ENCODE measurements around the gene GRID1. TPM values are rescaled to one million over a fixed set of nuclear protein-coding genes. Genes with fewer than 3 reads are reported as not detected.

The GRID1 gene
- total RNA-seq, 2 experiments from 2014 or later, result not detected

DNA sequence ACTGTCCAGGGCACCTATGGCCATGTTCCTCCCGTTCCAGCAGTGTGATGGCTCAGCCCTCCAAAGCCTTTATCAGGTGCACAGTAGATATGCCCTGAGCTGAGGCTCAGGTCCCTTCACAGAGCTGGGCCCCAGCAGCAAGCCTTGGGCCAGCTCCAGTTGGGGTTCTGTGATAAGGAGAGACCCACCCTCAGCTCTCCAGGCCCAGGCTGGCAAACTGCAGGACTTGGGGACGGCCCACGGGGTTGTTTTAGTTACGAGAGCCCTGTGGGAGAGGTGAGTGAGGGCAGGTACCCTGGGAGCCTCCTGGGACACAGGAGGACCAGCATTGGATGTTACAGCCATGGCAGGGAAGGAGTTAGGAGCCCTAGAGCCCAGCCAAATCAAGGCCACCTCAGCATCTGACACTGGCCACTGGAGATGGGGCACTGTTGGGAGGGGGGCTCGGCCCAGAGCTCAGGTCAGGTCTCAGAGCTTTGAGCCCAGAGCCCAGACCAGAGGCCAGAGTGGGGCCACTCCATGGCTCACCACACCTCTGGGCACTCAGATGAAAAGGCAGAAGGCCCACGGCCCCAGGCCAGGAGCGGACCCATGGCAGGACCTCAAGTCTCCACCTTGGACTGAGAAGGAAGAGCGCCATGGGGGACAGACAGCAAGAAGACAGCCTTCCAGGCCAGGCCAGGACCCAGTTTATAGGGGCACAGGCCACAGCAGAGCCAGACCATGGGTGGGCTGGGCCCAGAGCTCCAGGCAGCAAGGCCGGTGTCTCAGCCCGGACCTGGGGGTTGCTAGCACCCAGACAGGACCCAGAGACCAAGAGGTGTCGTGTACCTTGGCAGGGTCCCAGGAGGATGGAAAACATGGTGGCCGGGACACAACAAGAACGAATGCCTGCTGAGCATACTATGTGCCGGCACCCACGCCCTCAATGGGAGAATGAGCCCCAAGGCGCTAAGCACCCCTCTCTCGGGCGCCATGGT lies 12.8 kb downstream of the GRID1 start:
- Mint-ChIP-seq H3K4me1 (no peaks in the 10 kb centered on the region), H3K36me3 (ENCODE audit: low read depth) (no peaks in the 10 kb centered on the region), H3K9me3 (no peaks in the 10 kb centered on the region), H3K27ac (no peak overlapping the region), H3K27me3 (peaks cover 8% of the 10 kb centered on the region), H3K4me3 (no peak overlapping the region)
- POLR2A ChIA-PET, result no interaction called here
- DNase-seq, result no peak
- CTCF ChIA-PET, result no interaction called here

DNA sequence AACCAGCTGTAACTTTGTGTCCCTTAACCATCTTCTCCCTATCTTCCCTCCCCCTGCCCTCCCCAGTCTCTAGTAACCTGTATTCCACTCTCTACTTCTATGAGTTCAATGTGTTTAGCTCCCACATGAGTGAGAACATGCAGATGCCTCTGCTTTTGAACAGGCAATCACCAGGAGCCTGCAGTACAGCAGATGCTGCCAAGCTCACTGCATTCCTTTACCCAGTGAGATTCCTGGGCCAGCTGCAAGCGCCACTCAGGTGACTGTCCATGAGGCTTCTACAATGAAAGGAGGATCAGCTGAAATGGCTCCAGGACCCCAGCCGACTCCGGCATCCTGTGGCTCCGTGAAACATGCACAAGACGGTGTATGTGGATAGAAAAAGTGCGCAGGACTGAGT lies 15.7 kb downstream of the GRID1 start:
- Mint-ChIP-seq H3K27ac (no peak overlapping the region), H3K4me1 (no peaks in the 10 kb centered on the region), H3K9me3 (no peaks in the 10 kb centered on the region), H3K27me3 (peaks cover 6% of the 10 kb centered on the region), H3K4me3 (no peak overlapping the region), H3K36me3 (ENCODE audit: low read depth) (no peaks in the 10 kb centered on the region)
- CTCF ChIA-PET, result no interaction called here
- POLR2A ChIA-PET, result no interaction called here
- DNase-seq, result no peak

- ChIA-PET CTCF (interaction anchor here (0.5 kb wide), 1 partner anchor 32 kb away, joined by 3 read pairs; no protein-coding TSS in a partner anchor), POLR2A (no interaction called here)
- Mint-ChIP-seq H3K4me1 (no peaks in the 10 kb centered on the region), H3K27ac (no peak overlapping the region), H3K36me3 (ENCODE audit: low read depth) (no peaks in the 10 kb centered on the region), H3K27me3 (peaks cover 6% of the 10 kb centered on the region), H3K9me3 (no peaks in the 10 kb centered on the region), H3K4me3 (no peak overlapping the region)
- DNase-seq, result no peak
Observed at GRCh38 chr10:86349940-86350630, 16.5 kb downstream of the GRID1 start.

DNA sequence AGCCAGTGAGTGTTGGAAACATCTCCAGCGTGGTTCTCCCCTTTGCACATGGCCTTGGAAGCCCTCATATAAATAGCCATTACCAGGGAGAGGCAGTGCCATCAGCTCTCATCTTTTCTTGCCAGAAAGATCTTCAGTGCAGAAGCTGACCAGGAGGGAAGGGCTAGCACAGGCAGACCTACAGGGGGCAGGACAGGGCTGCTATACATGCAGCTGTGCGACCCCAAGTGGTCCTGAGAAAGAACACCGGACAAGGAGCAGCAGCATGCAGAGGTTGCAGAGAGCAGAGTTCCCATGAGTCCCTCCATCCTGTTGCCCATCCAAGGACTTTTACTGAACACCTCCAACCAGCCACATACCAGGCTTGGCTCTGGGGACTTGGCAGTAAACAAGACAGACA lies 17.1 kb downstream of the GRID1 start:
- H3K4me1 Mint-ChIP-seq, result no peaks in the 10 kb centered on the region
- CTCF ChIA-PET, result interaction anchor here (0.5 kb wide), 1 partner anchor 31 kb away, joined by 3 read pairs; no protein-coding TSS in a partner anchor
- H3K36me3 Mint-ChIP-seq (ENCODE audit: low read depth), result no peaks in the 10 kb centered on the region

GRCh38 chr10:86348321-86349210 lies 18.0 kb downstream of the GRID1 start:
- POLR2A ChIA-PET, result no interaction called here
- Mint-ChIP-seq H3K4me3 (no peak overlapping the region), H3K36me3 (ENCODE audit: low read depth) (no peaks in the 10 kb centered on the region), H3K27ac (no peak overlapping the region), H3K27me3 (peaks cover 7% of the 10 kb centered on the region), H3K9me3 (no peaks in the 10 kb centered on the region), H3K4me1 (no peaks in the 10 kb centered on the region)
- CTCF ChIA-PET, result interaction anchor here (0.6 kb wide), 1 partner anchor 40 kb away, joined by 3 read pairs; no protein-coding TSS in a partner anchor
- no peak for DNase-seq

More for the DNA sequence above, 17.1 kb downstream of the GRID1 start:
- POLR2A ChIA-PET, result no interaction called here
- Mint-ChIP-seq H3K9me3 (no peaks in the 10 kb centered on the region), H3K4me3 (no peak overlapping the region), H3K27ac (no peak overlapping the region), H3K27me3 (peaks cover 7% of the 10 kb centered on the region)
- no peak for DNase-seq

DNA sequence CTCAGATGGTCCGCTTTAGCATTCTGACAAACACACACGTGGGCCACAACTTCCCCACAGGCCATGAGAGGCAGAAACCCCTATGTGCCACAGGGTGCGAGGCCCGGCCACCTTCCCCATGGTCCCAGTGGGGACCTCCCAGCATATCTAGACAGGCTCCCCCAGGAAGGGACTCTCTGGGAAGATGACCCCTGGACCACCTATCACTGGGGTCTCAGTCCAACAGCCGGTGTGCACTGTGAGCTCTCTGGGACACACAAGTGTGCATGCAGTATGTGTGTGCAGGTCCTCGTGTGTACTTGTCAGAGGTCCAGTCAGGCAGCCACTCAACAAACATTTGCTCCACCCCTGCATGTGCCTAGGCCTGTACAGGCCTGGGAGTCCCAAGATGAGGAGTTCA lies 18.7 kb downstream of the GRID1 start:
- POLR2A ChIA-PET, result no interaction called here
- Mint-ChIP-seq H3K9me3 (no peaks in the 10 kb centered on the region), H3K4me1 (no peaks in the 10 kb centered on the region), H3K27ac (no peak overlapping the region), H3K36me3 (ENCODE audit: low read depth) (no peaks in the 10 kb centered on the region), H3K4me3 (no peak overlapping the region), H3K27me3 (peaks cover 7% of the 10 kb centered on the region)
- no peak for DNase-seq
- CTCF ChIA-PET, result no interaction called here

DNA sequence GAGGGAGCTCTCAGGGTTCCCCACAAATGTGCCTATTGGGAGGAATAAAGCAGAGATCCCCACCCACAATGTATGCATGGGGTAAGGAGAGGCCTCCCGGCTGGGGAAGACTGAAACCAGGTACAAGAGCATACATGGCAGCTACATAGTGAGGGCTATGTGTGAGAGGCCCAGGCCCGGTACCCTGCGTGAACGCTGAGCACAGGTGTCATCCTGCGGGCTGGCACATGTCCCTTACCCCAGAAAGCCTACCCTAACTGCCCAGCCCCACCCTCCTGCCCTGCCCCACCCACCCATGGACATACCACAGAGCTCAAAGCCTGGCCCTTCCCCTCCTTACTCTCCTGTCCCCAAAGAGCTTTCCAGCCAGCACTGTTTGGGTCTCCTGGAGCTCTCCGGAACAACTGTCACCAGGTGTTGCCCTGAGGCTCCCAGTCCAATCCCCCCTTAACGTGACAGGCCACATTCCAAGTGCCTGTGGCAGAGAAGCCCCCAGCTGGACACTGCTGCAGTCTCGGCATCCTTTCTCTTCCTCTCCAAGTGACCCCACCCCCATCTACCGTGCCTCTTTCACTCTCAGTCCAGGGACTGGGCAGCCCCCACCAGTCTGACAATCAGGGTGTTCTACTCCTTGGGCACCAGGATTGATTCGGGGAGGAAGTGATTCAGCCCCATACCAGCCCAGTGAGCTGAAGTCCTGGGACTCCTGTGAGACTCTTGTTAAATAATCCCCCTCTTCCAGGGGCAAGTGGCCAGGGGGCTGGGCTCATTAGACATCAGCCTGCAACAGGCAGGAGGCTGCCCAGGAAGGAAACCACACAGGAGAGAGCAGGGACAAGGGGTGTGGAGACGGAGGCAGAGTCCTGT lies 19.6 kb downstream of the GRID1 start:
- Mint-ChIP-seq H3K4me1 (no peaks in the 10 kb centered on the region), H3K27ac (no peak overlapping the region), H3K4me3 (no peak overlapping the region), H3K9me3 (no peaks in the 10 kb centered on the region), H3K27me3 (peaks cover 7% of the 10 kb centered on the region), H3K36me3 (ENCODE audit: low read depth) (no peaks in the 10 kb centered on the region)
- no peak for DNase-seq
- CTCF ChIA-PET, result no interaction called here
- POLR2A ChIA-PET, result no interaction called here

DNA sequence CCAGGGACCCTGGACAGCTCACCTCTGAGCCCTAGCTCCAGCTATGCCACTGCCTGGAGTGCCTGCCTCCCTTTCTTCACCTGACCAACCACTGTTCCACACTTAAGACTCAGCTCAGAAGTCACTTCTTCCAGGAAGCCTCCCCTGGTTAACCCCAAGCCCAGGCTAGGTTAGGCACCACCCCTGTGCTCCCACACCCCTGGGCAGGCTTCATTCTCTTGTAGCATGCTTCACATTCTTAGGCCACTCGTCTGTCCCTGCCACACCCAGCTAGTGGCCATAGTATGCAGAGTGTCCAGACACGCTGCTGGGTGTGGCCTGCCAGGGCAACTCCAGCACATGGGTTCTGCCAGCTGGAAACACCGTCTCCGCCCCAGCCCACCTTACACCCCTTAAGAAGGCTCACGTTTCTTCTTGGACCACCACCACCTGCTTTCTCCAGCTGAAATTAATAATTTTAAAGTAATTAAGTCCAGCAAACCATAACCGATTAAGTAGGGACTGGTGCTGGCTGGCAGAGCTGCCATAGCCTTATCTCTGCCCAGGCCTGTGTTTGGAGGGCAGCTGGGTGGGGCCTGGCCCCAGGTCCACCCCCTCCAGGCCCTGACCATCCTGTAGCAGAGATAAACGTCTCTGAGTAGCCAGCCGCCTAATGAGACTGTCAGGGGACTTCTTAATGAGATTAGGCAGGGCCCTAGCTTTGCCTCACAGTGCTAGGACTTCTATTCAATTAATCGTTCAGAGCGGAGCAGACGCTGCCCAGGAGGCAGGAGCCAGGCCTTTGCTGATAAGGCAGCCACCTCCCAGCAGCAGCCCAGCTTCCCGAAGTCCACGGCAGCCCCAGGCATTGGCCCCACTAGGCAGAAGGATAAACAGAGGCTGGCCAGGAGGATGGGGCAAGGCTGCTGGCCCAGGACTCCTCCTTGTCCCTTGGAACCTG lies 20.5 kb downstream of the GRID1 start:
- no peak for DNase-seq
- Mint-ChIP-seq H3K9me3 (no peaks in the 10 kb centered on the region), H3K4me1 (no peaks in the 10 kb centered on the region), H3K36me3 (ENCODE audit: low read depth) (no peaks in the 10 kb centered on the region), H3K4me3 (no peak overlapping the region), H3K27me3 (peaks cover 7% of the 10 kb centered on the region), H3K27ac (no peak overlapping the region)
- ChIA-PET CTCF (no interaction called here), POLR2A (no interaction called here)

GRCh38 chr10:86345296-86345858 lies 21.2 kb downstream of the GRID1 start:
- CTCF ChIA-PET, result no interaction called here
- POLR2A ChIA-PET, result no interaction called here
- no peak overlapping the region for H3K4me3 Mint-ChIP-seq

GRCh38 chr10:86344714-86345161 lies 21.9 kb downstream of the GRID1 start:
- CTCF ChIA-PET, result no interaction called here
- Mint-ChIP-seq H3K9me3 (no peaks in the 10 kb centered on the region), H3K36me3 (ENCODE audit: low read depth) (no peaks in the 10 kb centered on the region), H3K27ac (no peak overlapping the region), H3K27me3 (peaks cover 2% of the 10 kb centered on the region), H3K4me3 (no peak overlapping the region), H3K4me1 (no peaks in the 10 kb centered on the region)
- POLR2A ChIA-PET, result no interaction called here
- no peak for DNase-seq

More at GRCh38 chr10:86345296-86345858, 21.2 kb downstream of the GRID1 start:
- H3K27me3 Mint-ChIP-seq, result peaks cover 2% of the 10 kb centered on the region
- no peaks in the 10 kb centered on the region for H3K4me1 Mint-ChIP-seq
- no peaks in the 10 kb centered on the region for H3K36me3 Mint-ChIP-seq (ENCODE audit: low read depth)
- H3K9me3 Mint-ChIP-seq, result no peaks in the 10 kb centered on the region
- no peak overlapping the region for H3K27ac Mint-ChIP-seq
- no peak for DNase-seq

- DNase-seq, result no peak
- Mint-ChIP-seq H3K4me3 (no peak overlapping the region), H3K36me3 (ENCODE audit: low read depth) (no peaks in the 10 kb centered on the region), H3K4me1 (no peaks in the 10 kb centered on the region), H3K27ac (no peak overlapping the region), H3K27me3 (peaks cover 2% of the 10 kb centered on the region), H3K9me3 (no peaks in the 10 kb centered on the region)
- CTCF ChIA-PET, result no interaction called here
- POLR2A ChIA-PET, result no interaction called here
Observed at GRCh38 chr10:86344281-86344680, 22.3 kb downstream of the GRID1 start.

Data from activated CD4-positive, alpha-beta memory T cell treated with anti-CD3 and anti-CD28 coated beads, Interleukin-2, amount 10 ng/mL, durations not matched to agents 7 days and 5 days (primary cell).